Naive B cell (primary cell): ENCODE measurements around the gene SYNCRIP. TPM values are rescaled to one million over a fixed set of nuclear protein-coding genes. Genes with fewer than 3 reads are reported as not detected.
"Not testable (repeated sequence)": the region's sequence is repeated elsewhere in the genome, so short reads cannot be mapped to it uniquely, and the experiment has no call there.

Experiments used
- ATAC-seq, 2 donors: fragments of 150-1000 bp; cut with Tn5 transposase; 2 replicates each; pipeline ENCODE4 v1.10.0; 2021; ENCODE audit warnings: low read depth in 2 of 2, mild to moderate bottlenecking in 2 of 2, moderate library complexity in 2 of 2
- DNase-seq: peaks from one replicate; pipeline ENCODE4 v3.0.0; 2022
- H3K27ac Mint-ChIP-seq, 6 donors: one replicate each; pipeline ENCODE4 v1.8.0; 2020 to 2022; ENCODE audit warnings: mild to moderate bottlenecking in 6 of 6, mixed read lengths in 6 of 6, moderate library complexity in 5 of 6, inconsistent platforms in 2 of 6
- H3K27me3 Mint-ChIP-seq, 3 donors: one replicate each; pipeline ENCODE4 v1.8.0; 2021 to 2022; ENCODE audit warnings: mixed read lengths in 3 of 3, mild to moderate bottlenecking in 1 of 3
- H3K36me3 Mint-ChIP-seq, 2 donors: one replicate each; pipeline ENCODE4 v1.8.0; 2020 to 2022; ENCODE audit warnings: mixed read lengths in 2 of 2, inconsistent platforms in 1 of 2, mild to moderate bottlenecking in 1 of 2
- H3K4me1 Mint-ChIP-seq, 3 donors: one replicate each; pipeline ENCODE4 v1.8.0; 2020 to 2022; ENCODE audit warnings: mixed read lengths in 3 of 3, inconsistent platforms in 1 of 3, mild to moderate bottlenecking in 1 of 3, moderate library complexity in 1 of 3
- H3K4me3 Mint-ChIP-seq, 8 donors: one replicate each; pipeline ENCODE4 v1.8.0; 2020 to 2022; ENCODE audit warnings: mild to moderate bottlenecking in 8 of 8, mixed read lengths in 8 of 8, moderate library complexity in 8 of 8, inconsistent platforms in 2 of 8
- H3K9me3 Mint-ChIP-seq, 7 donors: one replicate each; pipeline ENCODE4 v1.8.0; 2020 to 2022; ENCODE audit warnings: mixed read lengths in 7 of 7, mild to moderate bottlenecking in 5 of 7, inconsistent platforms in 2 of 7, moderate library complexity in 1 of 7
- polyA plus RNA-seq, 6 donors: library from polyadenylated mRNA; unstranded; fragments of 300-500 nt; fragmentation: Illumina TruSeq; gene quantifications; one replicate each; pipeline ENCODE4 v1.2.3, GENCODE V29; 2021; ENCODE audit warnings: low read depth in 6 of 6

The SYNCRIP gene
- polyA plus RNA-seq, 6 donors from 2014 or later = 12.0 to 64.0 (median 54.9) TPM

DNA sequence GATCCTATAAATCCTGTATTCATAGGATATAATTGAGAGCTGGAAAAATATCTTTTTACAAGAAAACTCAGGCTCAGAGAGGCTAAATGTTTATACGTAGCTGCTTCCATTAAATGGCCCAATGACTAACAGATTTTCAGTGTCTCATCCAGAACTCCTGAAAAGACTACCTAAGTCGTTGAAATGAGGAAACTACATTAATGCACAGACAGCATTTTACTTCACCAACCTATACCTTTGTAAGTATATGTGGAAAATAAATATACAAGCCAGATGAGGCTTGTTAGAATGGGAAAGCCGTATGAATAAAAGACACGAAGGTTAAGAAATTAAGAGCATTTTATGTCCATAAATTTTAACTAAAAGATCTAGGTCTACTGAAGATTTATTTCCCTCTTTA, 40.6 kb downstream of the SYNCRIP start:
- no peak overlapping the region for H3K27ac Mint-ChIP-seq
- no peak for DNase-seq

DNA sequence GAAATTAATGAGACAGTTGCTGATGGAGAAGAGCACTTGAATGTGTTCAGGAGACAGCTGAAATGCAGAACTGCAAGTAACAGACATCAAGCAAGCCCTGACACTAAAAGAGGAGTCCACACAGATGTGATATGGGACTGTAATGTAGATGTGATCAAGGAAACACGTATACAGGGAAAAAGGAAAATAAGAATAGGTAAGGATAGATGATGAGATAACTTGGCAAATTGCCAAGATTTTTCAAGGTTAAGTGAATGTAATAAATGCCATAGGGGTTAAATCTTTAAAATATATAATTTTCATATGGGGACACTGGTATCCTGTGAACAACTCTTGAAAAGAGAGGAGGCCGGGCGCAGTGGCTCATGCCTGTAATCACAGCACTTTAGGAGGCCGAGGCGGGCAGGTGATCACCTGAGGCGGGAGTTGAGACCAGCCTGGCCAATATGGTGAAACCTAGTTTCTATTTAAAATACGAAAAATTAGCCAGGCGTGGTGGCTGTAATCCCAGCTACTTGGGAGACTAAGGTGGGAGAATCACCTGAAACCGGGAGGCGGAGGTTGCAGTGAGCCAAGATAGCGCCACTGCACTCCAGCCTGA, 41.9 kb downstream of the SYNCRIP start:
- Mint-ChIP-seq H3K4me1 (peaks cover 0 to 3% (median 0%) of the 10 kb centered on the region in 3 donors), H3K36me3 (no peaks in the 10 kb centered on the region), H3K27ac (peak overlapping the region in 3 of 6 donors; percentile 1 to 58 (median 6)), H3K27me3 (no peaks in the 10 kb centered on the region), H3K9me3 (no peaks in the 10 kb centered on the region), H3K4me3 (no peak overlapping the region)
- no peak for DNase-seq
- no peak for ATAC-seq

More for the DNA sequence above, 40.6 kb downstream of the SYNCRIP start:
- peaks cover 0 to 3% (median 0%) of the 10 kb centered on the region in 3 donors for H3K4me1 Mint-ChIP-seq
- no peaks in the 10 kb centered on the region for H3K36me3 Mint-ChIP-seq
- no peaks in the 10 kb centered on the region for H3K27me3 Mint-ChIP-seq
- H3K4me3 Mint-ChIP-seq = no peak overlapping the region
- no peaks in the 10 kb centered on the region for H3K9me3 Mint-ChIP-seq
- no peak for ATAC-seq

GRCh38 chr6:85594197-85594930, 48.3 kb downstream of the SYNCRIP start:
- H3K9me3 Mint-ChIP-seq = no peaks in the 10 kb centered on the region
- peaks cover 31 to 40% (median 40%) of the 10 kb centered on the region in 3 donors for H3K4me1 Mint-ChIP-seq
- peaks cover 0 to 6% of the 10 kb centered on the region in 2 donors for H3K36me3 Mint-ChIP-seq
- peak; percentile 9 to 13 for ATAC-seq
- H3K27ac Mint-ChIP-seq = peak overlapping the region; percentile 90 to 100 (median 98)
- H3K27me3 Mint-ChIP-seq = no peaks in the 10 kb centered on the region
- DNase-seq = no peak
- peak overlapping the region; percentile 92 to 99 (median 98) for H3K4me3 Mint-ChIP-seq

GRCh38 chr6:85593438-85594196, 49.1 kb downstream of the SYNCRIP start, which contains the start of gene SNX14:
SNX14 (minus strand) TSS chr6:85593858; CDS start chr6:85593718, 140 bp downstream.
- Mint-ChIP-seq H3K36me3 (peaks cover 3 to 6% of the 10 kb centered on the region in 2 donors), H3K9me3 (no peaks in the 10 kb centered on the region), H3K27ac (peak within 1 kb of the TSS; percentile 90 to 100 (median 98)), H3K4me3 (peak within 1 kb of the TSS; percentile 92 to 99 (median 98)), H3K4me1 (peaks cover 36 to 47% (median 47%) of the 10 kb centered on the region in 3 donors), H3K27me3 (no peaks in the 10 kb centered on the region)
- DNase-seq (peak; percentile 82), ATAC-seq (peak; percentile 78 to 79)

GRCh38 chr6:85592033-85592432, 50.7 kb downstream of the SYNCRIP start:
- ATAC-seq (no peak), DNase-seq (no peak)
- H3K9me3 Mint-ChIP-seq = no peaks in the 10 kb centered on the region
- peak overlapping the region in 4 of 6 donors; percentile 27 to 97 (median 74) for H3K27ac Mint-ChIP-seq
- H3K4me1 Mint-ChIP-seq = peaks cover 38 to 50% (median 48%) of the 10 kb centered on the region in 3 donors
- peak overlapping the region in 7 of 8 donors; percentile 92 to 99 (median 98) for H3K4me3 Mint-ChIP-seq
- no peaks in the 10 kb centered on the region for H3K27me3 Mint-ChIP-seq
- H3K36me3 Mint-ChIP-seq = peaks cover 4 to 6% of the 10 kb centered on the region in 2 donors

DNA sequence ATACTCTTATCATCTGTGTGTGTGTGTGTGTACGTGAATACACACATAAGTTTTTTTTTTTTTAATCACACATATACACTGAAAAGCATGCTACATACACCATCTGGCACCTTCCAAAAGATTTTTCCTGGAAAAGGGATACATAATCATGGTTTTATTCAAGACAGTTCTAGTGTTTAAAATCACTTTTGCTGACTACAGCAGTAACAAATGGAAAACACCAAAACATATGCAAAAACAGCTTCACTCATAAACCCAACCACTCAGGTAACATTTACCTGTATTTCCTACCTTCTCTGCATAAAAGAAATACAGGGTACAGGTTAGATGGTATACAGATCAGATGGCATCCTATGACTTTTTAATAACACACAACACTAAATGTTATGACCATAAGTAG, 51.5 kb downstream of the SYNCRIP start:
- H3K9me3 Mint-ChIP-seq = no peaks in the 10 kb centered on the region
- peaks cover 38 to 57% (median 55%) of the 10 kb centered on the region in 3 donors for H3K4me1 Mint-ChIP-seq
- DNase-seq (no peak), ATAC-seq (no peak)
- H3K4me3 Mint-ChIP-seq = peak overlapping the region in 4 of 8 donors; percentile 20 to 99 (median 58)
- no peaks in the 10 kb centered on the region for H3K27me3 Mint-ChIP-seq
- peaks cover 4 to 6% of the 10 kb centered on the region in 2 donors for H3K36me3 Mint-ChIP-seq
- peak overlapping the region in 1 of 6 donors; percentile 19 for H3K27ac Mint-ChIP-seq

DNA sequence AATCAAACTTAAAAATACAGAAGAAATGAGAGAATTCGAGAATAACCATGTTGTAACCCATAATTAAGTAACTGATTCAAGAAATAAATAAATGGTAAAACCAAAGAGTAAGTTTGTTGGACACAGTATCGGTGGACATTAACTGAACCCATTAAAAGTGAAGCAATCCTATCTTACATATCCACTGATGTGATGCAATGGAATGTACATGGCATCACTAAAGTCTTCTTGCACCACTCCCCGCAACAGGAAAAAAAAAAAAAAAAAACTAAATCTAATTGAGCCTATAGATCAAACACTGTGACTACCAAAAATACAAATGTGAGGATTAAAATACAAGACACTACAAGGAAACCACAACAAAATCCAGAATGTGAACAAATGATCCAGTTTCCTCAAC, 56.9 kb downstream of the SYNCRIP start:
- DNase-seq = no peak
- no peak for ATAC-seq
- Mint-ChIP-seq H3K27me3 (no peaks in the 10 kb centered on the region), H3K9me3 (peaks cover 10 to 40% (median 24%) of the 10 kb centered on the region in 7 donors), H3K36me3 (peaks cover 21 to 41% of the 10 kb centered on the region in 2 donors), H3K4me3 (no peak overlapping the region), H3K27ac (peak overlapping the region in 1 of 6 donors; percentile 37), H3K4me1 (peaks cover 46 to 76% (median 54%) of the 10 kb centered on the region in 3 donors)

DNA sequence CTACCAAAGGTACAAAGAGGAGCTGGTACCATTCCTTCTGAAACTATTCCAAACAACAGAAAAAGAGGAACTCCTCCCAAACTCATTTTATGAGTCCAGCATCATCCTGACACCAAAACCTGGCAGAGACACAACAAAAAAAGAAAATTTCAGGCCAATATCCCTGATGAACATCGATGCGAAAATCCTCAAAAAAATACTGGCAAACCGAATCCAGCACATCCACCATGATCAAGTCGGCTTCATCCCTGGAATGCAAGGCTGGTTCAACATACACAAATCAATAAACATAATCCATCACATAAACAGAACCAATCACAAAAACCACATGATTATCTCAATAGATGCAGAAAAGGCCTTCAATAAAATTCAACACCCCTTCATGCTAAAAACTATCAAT, 59.9 kb downstream of the SYNCRIP start:
- Mint-ChIP-seq H3K36me3 (peaks cover 16 to 42% of the 10 kb centered on the region in 2 donors), H3K9me3 (peaks cover 10 to 40% (median 24%) of the 10 kb centered on the region in 7 donors), H3K4me1 (peaks cover 38 to 61% (median 50%) of the 10 kb centered on the region in 3 donors)
- not testable (repeated sequence) for DNase-seq, ATAC-seq, H3K27ac Mint-ChIP-seq, H3K4me3 Mint-ChIP-seq, H3K27me3 Mint-ChIP-seq

DNA sequence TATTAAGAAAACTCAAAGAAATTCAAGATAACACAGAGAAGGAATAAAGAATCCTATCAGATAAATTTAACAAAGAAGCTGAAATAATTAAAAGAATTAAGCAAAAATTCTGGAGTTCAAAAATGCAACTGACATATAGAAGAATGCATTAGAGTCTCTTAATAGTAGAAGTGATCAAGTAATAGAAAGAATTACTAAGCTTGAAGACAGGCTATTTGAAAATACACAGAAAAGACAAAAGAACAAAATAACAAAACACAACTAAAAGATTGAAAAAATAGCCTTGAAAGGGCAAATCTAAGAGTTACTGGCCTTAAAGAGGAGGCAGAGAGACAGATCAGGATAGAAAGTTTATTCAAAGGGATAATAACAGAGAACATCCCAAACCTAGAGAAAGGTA, 61.1 kb downstream of the SYNCRIP start:
- H3K4me3 Mint-ChIP-seq = no peak overlapping the region
- peaks cover 38 to 53% (median 44%) of the 10 kb centered on the region in 3 donors for H3K4me1 Mint-ChIP-seq
- peaks cover 16 to 42% of the 10 kb centered on the region in 2 donors for H3K36me3 Mint-ChIP-seq
- DNase-seq (no peak), ATAC-seq (no peak)
- no peaks in the 10 kb centered on the region for H3K27me3 Mint-ChIP-seq
- H3K9me3 Mint-ChIP-seq = peaks cover 10 to 40% (median 24%) of the 10 kb centered on the region in 7 donors
- no peak overlapping the region for H3K27ac Mint-ChIP-seq

DNA sequence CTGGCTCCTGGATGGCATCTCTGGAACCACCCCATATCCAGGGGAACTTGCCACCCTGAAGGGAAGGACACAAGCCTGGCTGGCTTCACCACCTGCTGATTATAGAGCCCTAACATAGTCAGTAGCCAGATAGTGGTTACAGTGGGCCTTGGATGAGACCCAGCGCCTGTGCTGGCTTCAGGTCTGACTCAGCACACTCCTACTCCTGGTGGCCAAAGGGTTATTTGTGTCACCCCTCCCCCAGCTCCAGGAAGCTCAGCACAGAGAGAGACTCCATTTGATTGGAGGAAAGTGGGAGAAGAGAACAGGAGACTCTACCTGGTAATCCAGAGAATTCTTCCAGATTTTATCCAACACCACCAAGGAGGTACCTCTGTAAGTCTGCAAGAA, 61.8 kb downstream of the SYNCRIP start:
- DNase-seq = no peak
- H3K9me3 Mint-ChIP-seq = peaks cover 10 to 40% (median 24%) of the 10 kb centered on the region in 7 donors
- H3K36me3 Mint-ChIP-seq = peaks cover 14 to 42% of the 10 kb centered on the region in 2 donors
- H3K4me3 Mint-ChIP-seq = no peak overlapping the region
- H3K27me3 Mint-ChIP-seq = no peaks in the 10 kb centered on the region
- H3K4me1 Mint-ChIP-seq = peaks cover 35 to 48% (median 39%) of the 10 kb centered on the region in 3 donors
- H3K27ac Mint-ChIP-seq = peak overlapping the region in 1 of 6 donors; percentile 49
- ATAC-seq = no peak

- H3K4me1 Mint-ChIP-seq = peaks cover 33 to 47% (median 38%) of the 10 kb centered on the region in 3 donors
- H3K27me3 Mint-ChIP-seq = no peaks in the 10 kb centered on the region
- peak overlapping the region in 1 of 6 donors; percentile 49 for H3K27ac Mint-ChIP-seq
- peaks cover 12 to 40% of the 10 kb centered on the region in 2 donors for H3K36me3 Mint-ChIP-seq
- H3K9me3 Mint-ChIP-seq = peaks cover 10 to 39% (median 24%) of the 10 kb centered on the region in 7 donors
- no peak for ATAC-seq
- peak overlapping the region in 1 of 8 donors; percentile 48 for H3K4me3 Mint-ChIP-seq
- no peak for DNase-seq
Measured at GRCh38 chr6:85580118-85580877, 62.4 kb downstream of the SYNCRIP start.

GRCh38 chr6:85579581-85579980, 63.1 kb downstream of the SYNCRIP start:
- H3K4me1 Mint-ChIP-seq = peaks cover 27 to 47% (median 41%) of the 10 kb centered on the region in 3 donors
- DNase-seq = no peak
- peak overlapping the region in 1 of 6 donors; percentile 47 for H3K27ac Mint-ChIP-seq
- peaks cover 10 to 33% of the 10 kb centered on the region in 2 donors for H3K36me3 Mint-ChIP-seq
- no peaks in the 10 kb centered on the region for H3K27me3 Mint-ChIP-seq
- H3K4me3 Mint-ChIP-seq = peak overlapping the region in 1 of 8 donors; percentile 48
- no peak for ATAC-seq
- H3K9me3 Mint-ChIP-seq = peaks cover 10 to 34% (median 24%) of the 10 kb centered on the region in 7 donors
